Measurements from ENCODE around the gene POLDIP2.
A peak's percentile ranks its signal among the peaks of the same experiment; 100 is the strongest.

Gene POLDIP2

DNA sequence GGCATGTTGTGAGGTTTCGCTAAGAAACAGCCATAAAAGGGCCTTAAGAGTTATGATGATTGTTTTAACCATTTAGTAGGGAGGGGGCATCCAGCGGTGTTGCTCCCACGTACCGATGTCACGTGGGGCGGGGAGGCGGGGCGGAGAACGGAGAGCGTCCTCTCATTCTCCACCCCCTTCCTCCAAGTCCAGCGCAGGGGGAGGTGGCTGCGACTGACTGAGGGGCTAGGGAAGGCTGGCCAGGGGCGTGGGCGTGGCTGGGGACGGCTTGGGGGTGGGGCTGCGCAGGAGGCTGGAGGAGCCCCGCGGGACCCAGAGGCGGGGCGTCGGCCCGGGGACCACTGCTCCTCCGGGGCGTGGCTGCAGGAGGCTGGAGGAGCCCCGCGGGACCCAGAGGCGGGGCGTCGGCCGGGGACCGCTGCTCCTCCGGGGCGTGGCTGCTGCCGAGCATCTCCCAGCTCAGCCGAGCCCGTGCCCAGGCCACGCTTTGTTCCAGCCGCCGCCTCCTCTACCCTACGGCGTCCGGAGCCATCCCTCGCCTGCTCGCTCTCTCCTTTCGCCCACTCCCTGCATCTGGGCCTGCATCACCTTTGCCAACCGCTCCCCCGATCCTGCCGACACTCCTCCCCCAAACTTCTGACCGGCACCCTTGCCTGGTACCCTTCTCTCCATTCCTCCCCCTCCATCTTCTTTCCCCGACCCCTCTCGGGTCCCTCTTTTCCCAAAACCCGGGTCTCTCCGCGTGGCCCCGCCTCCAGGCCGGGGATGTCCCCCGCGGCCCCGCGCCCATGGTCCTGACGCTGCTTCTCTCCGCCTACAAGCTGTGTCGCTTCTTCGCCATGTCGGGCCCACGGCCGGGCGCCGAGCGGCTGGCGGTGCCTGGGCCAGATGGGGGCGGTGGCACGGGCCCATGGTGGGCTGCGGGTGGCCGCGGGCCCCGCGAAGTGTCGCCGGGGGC is 14.2 kb upstream of the POLDIP2 start, which contains the start of gene SARM1:
Gene SARM1, plus strand, starts transcription at position 450 of the 958 bp plus-strand sequence. Its CDS starts 339 bp downstream, at position 789.
- DNase-seq (ENCODE audit: low read depth): peak; percentile 85
- TF ChIP-seq, protein P1, sequence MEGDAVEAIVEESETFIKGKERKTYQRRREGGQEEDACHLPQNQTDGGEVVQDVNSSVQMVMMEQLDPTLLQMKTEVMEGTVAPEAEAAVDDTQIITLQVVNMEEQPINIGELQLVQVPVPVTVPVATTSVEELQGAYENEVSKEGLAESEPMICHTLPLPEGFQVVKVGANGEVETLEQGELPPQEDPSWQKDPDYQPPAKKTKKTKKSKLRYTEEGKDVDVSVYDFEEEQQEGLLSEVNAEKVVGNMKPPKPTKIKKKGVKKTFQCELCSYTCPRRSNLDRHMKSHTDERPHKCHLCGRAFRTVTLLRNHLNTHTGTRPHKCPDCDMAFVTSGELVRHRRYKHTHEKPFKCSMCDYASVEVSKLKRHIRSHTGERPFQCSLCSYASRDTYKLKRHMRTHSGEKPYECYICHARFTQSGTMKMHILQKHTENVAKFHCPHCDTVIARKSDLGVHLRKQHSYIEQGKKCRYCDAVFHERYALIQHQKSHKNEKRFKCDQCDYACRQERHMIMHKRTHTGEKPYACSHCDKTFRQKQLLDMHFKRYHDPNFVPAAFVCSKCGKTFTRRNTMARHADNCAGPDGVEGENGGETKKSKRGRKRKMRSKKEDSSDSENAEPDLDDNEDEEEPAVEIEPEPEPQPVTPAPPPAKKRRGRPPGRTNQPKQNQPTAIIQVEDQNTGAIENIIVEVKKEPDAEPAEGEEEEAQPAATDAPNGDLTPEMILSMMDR (IDR thresholded peaks at IDR 0.05; ENCODE audit: low read length, missing control alignments): no peak
- peak within 1 kb of the TSS; percentile 60 for H3K4me3 ChIP-seq (replicated peaks; ENCODE audit: low read depth, low read length)

DNA sequence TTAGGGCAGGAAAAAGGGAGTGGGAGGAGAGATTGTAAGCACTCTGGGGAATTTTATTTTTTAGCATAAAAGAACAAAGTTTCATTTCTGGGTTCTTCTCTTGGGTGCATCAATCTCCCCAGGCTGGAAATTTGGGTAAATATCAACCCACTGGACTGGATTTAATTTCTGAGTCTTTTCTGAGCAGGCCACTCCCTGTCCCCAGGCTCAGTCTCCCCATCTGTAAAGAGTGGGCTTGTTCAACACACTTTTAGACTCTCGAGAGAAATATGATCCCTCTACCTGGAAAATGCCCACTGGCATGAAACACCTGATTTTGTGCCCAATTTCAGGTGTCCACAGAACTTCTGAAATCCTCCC is 13.4 kb upstream of the POLDIP2 start:
- TF ChIP-seq, protein P1 (IDR thresholded peaks at IDR 0.05; ENCODE audit: low read length, missing control alignments): no peak
- peak overlapping the region; percentile 60 for H3K4me3 ChIP-seq (replicated peaks; ENCODE audit: low read depth, low read length)
- DNase-seq (ENCODE audit: low read depth): no peak

DNA sequence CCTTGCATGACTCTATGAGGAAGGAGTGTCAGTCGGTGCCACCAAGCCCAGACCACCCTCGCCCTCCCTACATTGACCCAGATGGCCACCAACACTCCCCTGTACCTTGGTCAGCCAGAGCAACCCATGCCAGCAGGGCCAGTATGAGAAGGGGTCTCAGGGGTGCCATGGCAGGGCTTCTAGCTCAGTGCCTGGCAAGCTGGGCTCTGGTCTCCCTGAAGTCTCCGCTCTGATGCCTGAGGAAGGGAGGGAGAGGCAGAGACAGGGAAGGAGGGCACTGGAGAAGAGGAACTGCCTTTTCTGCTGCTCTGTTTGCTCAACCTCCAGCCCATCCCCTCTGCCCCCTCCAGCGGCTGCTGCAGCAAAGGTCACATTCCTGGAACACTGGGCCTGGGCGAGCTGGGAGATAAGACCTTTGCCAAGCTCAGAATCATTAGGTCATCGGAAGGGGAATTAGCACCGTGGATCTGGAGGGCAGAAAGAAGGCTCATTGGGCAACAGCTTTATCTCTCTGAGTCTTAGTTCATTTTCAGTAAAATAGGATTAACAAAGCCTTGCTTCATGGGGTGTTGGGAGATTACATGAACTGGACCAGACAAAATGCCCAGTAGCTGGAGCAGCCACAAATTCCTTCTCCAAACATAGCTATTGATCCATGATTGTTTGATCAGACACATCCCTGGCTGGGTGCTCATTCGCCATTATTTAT is 12.9 kb upstream of the POLDIP2 start, which contains the start of gene VTN:
Gene VTN, minus strand, starts transcription at position 273 of the 709 bp plus-strand sequence. Its CDS starts 104 bp downstream, at position 169.
- H3K4me3 ChIP-seq (replicated peaks; ENCODE audit: low read depth, low read length): peak within 1 kb of the TSS; percentile 60
- peak; percentile 70 for DNase-seq (ENCODE audit: low read depth)
- TF ChIP-seq, protein P1 (IDR thresholded peaks at IDR 0.05; ENCODE audit: low read length, missing control alignments): no peak

DNA sequence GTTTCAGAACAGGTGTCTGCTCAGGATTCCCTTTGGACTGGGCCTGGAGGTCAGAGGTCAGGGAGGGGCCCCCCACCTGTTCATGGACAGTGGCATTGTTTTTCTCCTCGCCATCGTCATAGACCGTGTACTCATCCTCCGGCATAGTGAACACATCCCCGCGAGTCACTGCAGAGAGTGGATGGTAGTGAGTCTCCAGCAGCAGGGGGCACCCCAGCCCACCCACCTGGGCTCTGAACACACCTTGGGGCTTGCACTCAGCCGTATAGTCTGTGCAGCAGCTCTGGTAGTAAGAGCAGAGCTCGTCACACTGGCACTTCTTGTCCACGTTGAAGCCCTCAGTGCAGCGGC is 12.3 kb upstream of the POLDIP2 start:
- no peak for DNase-seq (ENCODE audit: low read depth)
- H3K4me3 ChIP-seq (replicated peaks; ENCODE audit: low read depth, low read length): no peak overlapping the region
- TF ChIP-seq, protein P1 (IDR thresholded peaks at IDR 0.05; ENCODE audit: low read length, missing control alignments): no peak

DNA sequence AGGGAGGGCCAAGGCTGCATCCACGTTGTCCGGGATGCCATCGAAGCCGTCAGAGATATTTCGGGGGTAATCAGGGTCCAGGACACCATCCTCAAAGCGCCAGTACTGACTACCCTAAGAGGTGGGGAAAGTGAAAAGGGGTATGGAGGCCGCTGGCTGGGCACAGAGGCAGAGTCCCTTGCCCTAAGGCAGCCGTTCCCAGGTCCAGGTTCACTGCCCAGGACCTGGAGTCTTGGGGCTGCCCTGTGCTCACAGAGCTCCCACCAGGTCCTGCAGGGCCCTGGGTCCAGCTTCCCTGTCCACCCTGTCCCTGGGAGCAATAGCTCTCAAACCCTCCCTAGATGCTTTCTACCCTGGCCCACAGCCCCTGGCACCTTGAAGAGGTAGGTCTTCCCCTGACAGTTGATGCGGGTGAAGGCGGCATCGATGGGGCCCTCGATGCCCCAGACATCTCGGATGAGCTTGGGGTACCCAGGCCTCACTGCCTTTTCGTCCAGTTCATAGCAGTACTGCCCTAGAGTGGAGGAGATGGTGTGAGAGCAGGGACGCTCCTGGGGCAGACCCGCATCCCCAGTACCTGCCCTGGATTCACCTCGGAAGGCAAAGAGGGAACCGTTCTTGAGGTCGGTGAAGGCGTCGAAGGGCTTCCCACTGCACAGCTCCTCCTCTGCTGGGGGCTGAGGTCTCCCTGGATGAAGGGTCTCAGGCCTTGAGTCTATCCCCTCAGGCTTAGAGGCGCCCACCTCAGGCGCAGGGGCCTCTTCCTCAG is 11.8 kb upstream of the POLDIP2 start:
- TF ChIP-seq, protein P1 (IDR thresholded peaks at IDR 0.05; ENCODE audit: low read length, missing control alignments): no peak
- no peak overlapping the region for H3K4me3 ChIP-seq (replicated peaks; ENCODE audit: low read depth, low read length)
- DNase-seq (ENCODE audit: low read depth): no peak

DNA sequence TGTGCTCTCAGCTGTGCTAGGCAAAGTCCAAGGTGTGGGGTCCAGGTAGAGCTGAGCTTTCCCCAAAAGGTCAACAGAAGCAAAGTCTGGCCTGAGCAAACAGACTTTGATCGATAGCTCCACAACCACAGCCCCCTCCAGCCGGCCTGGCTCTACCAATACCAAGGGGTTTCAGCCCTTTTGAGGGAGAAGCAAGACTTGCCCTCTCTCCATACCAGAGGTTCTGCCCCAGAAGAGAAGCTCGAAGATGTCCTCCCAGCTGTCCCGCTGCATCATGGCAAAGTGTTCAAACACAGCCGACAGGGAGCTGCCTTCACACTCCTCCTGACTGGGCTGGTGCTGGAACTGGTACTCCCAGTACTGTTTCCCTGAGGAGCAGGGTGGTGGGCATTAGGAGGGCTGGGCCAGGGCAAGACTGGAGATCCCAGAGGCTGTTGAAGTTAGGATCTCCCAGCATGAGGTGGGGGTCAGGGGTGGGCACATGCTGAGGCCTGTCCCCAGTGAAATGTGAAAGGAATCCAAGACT is 11.0 kb upstream of the POLDIP2 start:
- no peak for DNase-seq (ENCODE audit: low read depth)
- H3K4me3 ChIP-seq (replicated peaks; ENCODE audit: low read depth, low read length): no peak overlapping the region
- TF ChIP-seq, protein P1 (IDR thresholded peaks at IDR 0.05; ENCODE audit: low read length, missing control alignments): no peak
